KOPT-K1 (cell line): ENCODE results near the gene LSAMP.

Experiments
- H3K27ac ChIP-seq: fragments of 200-600 bp; sonication (generic); 2 replicates; pipeline ENCODE4 v1.5.1; 2016; ENCODE audit warnings: antibody characterized with exemption, mild to moderate bottlenecking, low read depth, low read length; ENCODE audit not compliant: poor library complexity, severe bottlenecking
- H3K36me3 ChIP-seq: fragments of 200-600 bp; sonication (generic); 2 replicates; pipeline ENCODE4 v1.5.1; 2017; ENCODE audit warnings: antibody characterized with exemption, mild to moderate bottlenecking, low read length, moderate library complexity; ENCODE audit not compliant: insufficient read depth
- H3K9me3 ChIP-seq: fragments of 200-600 bp; sonication (generic); 2 replicates; pipeline ENCODE4 v1.5.1; 2017; ENCODE audit warnings: antibody characterized with exemption, low read length, mild to moderate bottlenecking; ENCODE audit not compliant: insufficient read depth, poor library complexity, severe bottlenecking

The LSAMP gene

DNA sequence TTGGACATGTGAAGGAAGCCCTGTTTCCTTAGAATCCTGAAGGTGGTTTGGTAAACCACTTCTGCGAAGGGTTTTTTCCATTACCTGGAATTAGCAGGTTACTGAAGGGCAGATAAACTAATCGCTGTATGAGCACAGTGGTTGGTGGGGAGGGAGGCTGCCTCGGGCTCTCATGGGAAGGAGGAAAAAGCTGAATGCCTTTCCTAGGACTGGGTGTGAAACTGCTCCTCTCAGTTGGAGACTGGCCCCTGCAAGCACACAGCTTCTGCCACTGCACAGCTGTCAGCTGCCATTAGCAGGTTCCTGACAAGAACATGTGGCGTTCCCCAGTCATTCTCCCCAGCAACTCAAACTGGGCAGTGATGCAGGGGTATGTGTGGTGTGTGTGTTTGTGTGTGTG, 445.7 kb downstream of the LSAMP start:
- Histone ChIP-seq H3K9me3 (no peaks in the 10 kb centered on the region), H3K36me3 (no peaks in the 10 kb centered on the region), H3K27ac (no peak overlapping the region)

DNA sequence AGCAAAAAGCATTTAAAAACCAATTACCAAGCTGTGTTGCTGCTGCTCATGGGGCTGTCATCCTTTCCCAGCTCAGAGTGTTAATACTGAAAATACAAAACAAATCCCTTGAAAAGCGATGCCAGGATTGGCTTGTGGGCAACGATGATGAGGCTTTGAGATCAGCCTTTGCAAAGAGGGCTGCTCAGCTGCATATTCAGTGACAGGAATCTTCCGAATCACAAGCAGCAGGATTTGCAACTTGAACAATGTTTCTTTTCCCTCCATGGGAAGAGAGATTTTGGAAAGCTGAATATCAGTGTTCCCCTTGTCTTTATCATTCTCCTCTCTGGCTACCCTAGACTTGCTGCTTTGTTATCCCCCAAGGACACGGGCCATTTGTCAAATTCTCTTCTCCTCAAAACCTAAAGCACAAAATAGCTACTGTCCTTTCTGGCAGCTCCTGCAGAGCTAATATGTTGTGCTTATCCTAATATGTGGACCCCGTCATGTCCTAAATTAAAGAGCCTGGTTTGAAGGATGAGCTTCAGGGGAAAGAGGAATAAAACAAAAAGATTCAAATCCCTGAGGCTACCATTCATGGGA, 446.2 kb downstream of the LSAMP start:
- no peaks in the 10 kb centered on the region for H3K9me3 ChIP-seq
- no peak overlapping the region for H3K27ac ChIP-seq
- H3K36me3 ChIP-seq, result no peaks in the 10 kb centered on the region

DNA sequence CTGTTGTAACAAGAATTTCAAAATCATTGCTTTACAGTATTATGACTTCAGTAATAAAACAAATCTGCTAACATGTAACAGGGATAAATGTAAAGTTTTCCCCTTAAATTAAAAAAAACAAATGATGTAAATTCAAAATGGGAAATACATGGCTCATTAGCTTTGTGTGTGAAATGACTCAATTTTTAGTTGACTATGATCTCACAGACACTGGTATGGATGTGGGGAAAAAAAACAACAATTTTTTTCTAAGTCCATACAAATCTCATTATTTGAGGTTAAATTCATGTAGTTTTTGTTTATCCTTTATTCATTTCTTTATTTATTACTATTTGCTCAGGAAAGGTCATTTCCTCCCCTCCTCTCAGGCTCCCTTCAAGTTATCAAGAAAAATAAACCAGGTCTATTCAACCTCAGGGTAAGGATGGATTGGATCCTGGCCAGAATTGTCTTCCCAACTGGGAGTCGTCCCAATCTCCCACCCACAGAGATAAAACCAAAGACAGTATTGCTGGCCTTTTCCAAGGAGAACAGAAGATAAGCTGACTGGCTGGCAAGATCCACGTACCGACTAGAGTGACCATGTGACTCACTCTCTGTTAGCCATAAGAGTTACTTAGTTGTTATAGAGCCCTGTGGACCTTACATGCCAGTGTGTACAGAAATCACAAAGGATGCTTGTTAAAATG, 448.7 kb downstream of the LSAMP start:
- Histone ChIP-seq H3K36me3 (no peaks in the 10 kb centered on the region), H3K27ac (no peak overlapping the region), H3K9me3 (no peaks in the 10 kb centered on the region)

GRCh38 chr3:115990669-115991068, 454.6 kb downstream of the LSAMP start:
- Histone ChIP-seq H3K9me3 (no peaks in the 10 kb centered on the region), H3K27ac (no peak overlapping the region), H3K36me3 (no peaks in the 10 kb centered on the region)

GRCh38 chr3:115989684-115990421, 455.4 kb downstream of the LSAMP start:
- Histone ChIP-seq H3K27ac (no peak overlapping the region), H3K9me3 (no peaks in the 10 kb centered on the region), H3K36me3 (no peaks in the 10 kb centered on the region)

DNA sequence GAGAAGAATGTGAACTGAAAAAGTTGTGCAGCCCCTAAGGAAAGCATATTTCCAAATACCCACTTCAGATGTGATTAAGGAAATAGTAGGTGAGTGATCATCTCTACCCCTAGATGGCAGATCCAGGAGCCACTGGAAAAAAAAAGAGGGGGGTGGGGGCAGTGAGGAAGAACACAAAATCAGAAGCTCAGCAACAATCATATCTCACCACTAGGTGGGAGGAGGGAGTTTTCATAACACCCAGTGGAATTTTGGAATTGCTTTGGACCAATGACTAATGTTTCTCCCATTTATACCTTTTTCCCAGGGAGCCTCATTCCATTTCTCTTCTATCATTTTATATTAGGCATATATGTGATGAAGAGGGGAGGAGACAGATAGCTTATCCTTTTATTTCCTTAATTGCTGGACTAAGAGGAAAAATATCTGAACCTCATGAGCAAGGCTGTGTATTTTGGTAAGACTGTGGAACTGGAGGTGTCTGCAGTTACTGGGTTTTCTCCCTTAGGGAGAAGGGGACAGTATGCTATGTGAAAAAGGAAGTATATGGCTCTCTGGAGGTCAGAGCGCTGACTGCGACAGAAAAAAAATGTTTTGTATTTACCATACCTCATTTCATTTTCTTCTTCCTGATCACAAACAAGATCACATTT, 458.6 kb downstream of the LSAMP start:
- Histone ChIP-seq H3K36me3 (no peaks in the 10 kb centered on the region), H3K27ac (no peak overlapping the region), H3K9me3 (no peaks in the 10 kb centered on the region)

- Histone ChIP-seq H3K27ac (no peak overlapping the region), H3K9me3 (no peaks in the 10 kb centered on the region), H3K36me3 (no peaks in the 10 kb centered on the region)
Observed at GRCh38 chr3:115982629-115983028, 462.7 kb downstream of the LSAMP start.

GRCh38 chr3:115982108-115982507, 463.2 kb downstream of the LSAMP start:
- H3K9me3 ChIP-seq, result no peaks in the 10 kb centered on the region
- no peaks in the 10 kb centered on the region for H3K36me3 ChIP-seq
- H3K27ac ChIP-seq, result no peak overlapping the region

GRCh38 chr3:115980709-115981108, 464.6 kb downstream of the LSAMP start:
- Histone ChIP-seq H3K9me3 (no peaks in the 10 kb centered on the region), H3K36me3 (no peaks in the 10 kb centered on the region), H3K27ac (no peak overlapping the region)

DNA sequence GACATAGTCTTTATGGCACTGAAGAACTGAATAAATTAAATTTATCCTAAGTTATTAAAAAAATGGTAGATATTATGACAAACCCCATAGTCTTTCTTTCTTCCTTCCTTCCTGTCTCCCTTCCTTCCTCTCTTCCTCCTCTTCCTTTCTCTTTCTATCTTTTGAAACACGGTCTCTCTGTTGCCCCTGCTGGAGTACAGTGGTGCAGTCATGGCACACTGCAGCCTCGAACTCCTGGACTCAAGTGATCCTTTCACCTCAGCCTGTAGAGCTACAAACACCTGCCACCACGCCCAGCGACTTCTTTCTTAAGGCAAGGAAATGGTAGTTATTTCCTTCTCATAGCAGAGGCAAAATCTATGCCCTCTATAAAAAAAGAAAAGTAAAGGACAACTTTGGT, 467.4 kb downstream of the LSAMP start:
- H3K27ac ChIP-seq, result no peak overlapping the region
- no peaks in the 10 kb centered on the region for H3K9me3 ChIP-seq
- no peaks in the 10 kb centered on the region for H3K36me3 ChIP-seq

DNA sequence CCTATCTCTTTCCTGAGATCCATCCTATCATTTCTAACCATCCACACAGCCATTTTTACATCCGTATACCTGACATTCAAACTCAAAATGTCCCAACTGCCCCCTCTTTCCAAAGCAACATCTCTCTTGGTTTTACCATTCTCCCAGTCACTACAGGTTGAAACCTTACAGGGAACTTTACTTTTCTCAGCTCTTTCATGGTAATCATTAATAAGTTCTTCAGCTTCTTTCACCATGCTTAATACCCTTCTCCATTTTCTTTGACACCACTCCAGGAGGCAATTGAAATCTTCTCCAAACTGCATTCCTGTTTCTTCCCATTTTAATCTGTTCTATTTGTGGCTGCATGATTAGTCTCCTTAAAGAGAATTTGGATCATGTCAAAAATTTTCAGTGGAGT, 469.5 kb downstream of the LSAMP start:
- Histone ChIP-seq H3K36me3 (no peaks in the 10 kb centered on the region), H3K27ac (no peak overlapping the region), H3K9me3 (no peaks in the 10 kb centered on the region)

- H3K27ac ChIP-seq, result no peak overlapping the region
- H3K36me3 ChIP-seq, result no peaks in the 10 kb centered on the region
- H3K9me3 ChIP-seq, result no peaks in the 10 kb centered on the region
Observed at GRCh38 chr3:115975353-115975752, 469.9 kb downstream of the LSAMP start.

DNA sequence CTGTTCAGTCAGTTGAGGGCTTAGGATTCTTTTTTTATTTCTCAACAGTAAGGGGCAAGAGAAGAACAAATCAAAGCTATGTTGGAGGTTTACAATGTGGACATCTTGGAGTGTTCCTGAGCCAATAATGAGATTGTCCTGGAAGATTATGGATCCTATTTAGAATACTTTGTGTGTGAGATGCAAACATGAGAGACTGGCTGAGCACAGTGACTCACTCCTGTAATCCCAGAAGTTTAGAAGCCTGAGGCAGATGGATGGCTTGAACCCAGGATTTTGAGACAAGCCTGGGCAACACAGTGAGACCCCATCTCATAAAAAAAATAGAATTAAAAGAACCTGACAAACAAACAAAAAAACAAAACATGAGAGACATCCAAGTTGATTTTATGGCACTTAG, 470.3 kb downstream of the LSAMP start:
- H3K36me3 ChIP-seq, result no peaks in the 10 kb centered on the region
- H3K27ac ChIP-seq, result no peak overlapping the region
- no peaks in the 10 kb centered on the region for H3K9me3 ChIP-seq

DNA sequence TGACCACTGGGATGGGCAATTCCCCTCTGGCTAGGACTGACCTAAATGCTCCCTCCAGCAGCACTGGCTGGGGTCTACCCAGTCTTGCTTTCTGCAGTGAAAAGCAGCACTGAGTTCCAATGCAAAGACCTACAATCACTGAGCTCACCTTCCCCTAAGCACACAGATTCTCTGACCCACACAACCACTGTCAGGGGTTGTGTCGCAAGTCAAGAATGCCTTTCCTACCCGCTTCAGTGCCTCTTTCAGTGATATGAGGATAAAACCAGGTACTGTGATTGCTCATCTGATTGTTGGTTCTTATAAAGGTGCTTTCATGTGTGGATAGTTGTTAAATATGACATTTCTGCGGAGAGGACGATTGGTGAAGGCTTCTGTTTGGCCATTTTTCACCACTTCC, 476.4 kb downstream of the LSAMP start:
- H3K36me3 ChIP-seq, result no peaks in the 10 kb centered on the region
- H3K9me3 ChIP-seq, result no peaks in the 10 kb centered on the region
- H3K27ac ChIP-seq, result no peak overlapping the region

DNA sequence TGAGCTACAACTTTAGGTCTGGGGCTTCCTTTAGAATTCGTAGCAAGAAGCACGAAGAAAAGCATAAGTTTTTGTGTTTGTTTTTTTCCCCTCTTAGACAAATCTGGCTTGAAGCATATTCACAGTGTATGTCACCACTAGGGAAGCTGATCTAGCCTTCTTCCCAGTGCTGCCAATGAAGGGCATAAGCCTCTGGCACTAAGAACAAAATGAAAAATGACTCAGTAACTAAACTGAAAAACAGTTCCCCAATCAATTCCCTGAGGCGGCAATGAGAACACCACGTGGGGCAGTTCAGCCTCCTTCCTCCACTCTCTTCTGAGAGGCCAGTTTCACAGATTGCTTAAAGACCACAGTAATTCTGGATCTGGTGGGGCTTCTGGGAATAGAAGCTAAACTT, 483.9 kb downstream of the LSAMP start:
- Histone ChIP-seq H3K36me3 (no peaks in the 10 kb centered on the region), H3K27ac (no peak overlapping the region), H3K9me3 (no peaks in the 10 kb centered on the region)
